ENCODE results near the gene OR5K1.

GRCh38 chr3:98449606-98450193 lies 13.3 kb upstream of the OR5K1 start:
- TF ChIP-seq CTCF (IDR thresholded peaks at IDR 0.05) (no peak), POLR2A (IDR thresholded peaks at IDR 0.05) (no peak)

Data from heart left ventricle (tissue), 13 donors.